Gastrocnemius medialis (tissue), 4 donors: Measurements from ENCODE around the gene FGF4.

Experiments
- POLR2A ChIP-seq, 2 donors: fragments of 450-650 bp; IDR thresholded peaks; one replicate each; pipeline ENCODE4 v1.6.1; 2017; ENCODE audit warnings: antibody characterized with exemption in 2 of 2, mild to moderate bottlenecking in 2 of 2, moderate library complexity in 2 of 2
- TF ChIP-seq, protein P1 (sequence below), 5 experiments: fragments of 450-650 bp in 3 of 5; fragments of 200-600 bp in 2 of 5; sonication (generic) in 2 of 5; IDR thresholded peaks in 4 of 5; conservative IDR thresholded peaks in 1 of 5; 1 replicate in 4 of 5; 2 replicates in 1 of 5; pipeline ENCODE4 v1.5.1; 2016 to 2019; ENCODE audit warnings: antibody characterized with exemption in 5 of 5, mild to moderate bottlenecking in 3 of 5, moderate library complexity in 3 of 5

DNA sequence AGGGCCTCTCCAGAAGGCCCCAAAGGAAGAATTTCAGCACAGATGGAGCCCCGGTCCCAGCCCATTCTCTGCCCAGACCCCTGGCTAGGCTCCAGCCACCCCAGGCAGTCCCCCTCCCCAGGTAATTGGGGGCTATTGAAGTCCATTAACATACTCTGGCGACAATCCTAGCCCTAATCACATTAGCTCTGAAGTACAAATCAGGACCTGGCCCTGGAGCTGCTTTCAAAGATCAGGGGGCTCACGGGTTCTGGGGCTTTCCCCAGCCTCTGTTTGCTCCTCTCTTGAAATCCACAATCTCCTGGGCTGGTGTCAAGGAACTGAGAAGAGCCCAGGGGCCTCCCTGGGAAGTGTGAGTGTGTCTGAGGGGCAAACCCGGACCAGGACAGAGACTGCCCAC lies 22.3 kb downstream of the FGF4 start:
- TF ChIP-seq, protein P1, sequence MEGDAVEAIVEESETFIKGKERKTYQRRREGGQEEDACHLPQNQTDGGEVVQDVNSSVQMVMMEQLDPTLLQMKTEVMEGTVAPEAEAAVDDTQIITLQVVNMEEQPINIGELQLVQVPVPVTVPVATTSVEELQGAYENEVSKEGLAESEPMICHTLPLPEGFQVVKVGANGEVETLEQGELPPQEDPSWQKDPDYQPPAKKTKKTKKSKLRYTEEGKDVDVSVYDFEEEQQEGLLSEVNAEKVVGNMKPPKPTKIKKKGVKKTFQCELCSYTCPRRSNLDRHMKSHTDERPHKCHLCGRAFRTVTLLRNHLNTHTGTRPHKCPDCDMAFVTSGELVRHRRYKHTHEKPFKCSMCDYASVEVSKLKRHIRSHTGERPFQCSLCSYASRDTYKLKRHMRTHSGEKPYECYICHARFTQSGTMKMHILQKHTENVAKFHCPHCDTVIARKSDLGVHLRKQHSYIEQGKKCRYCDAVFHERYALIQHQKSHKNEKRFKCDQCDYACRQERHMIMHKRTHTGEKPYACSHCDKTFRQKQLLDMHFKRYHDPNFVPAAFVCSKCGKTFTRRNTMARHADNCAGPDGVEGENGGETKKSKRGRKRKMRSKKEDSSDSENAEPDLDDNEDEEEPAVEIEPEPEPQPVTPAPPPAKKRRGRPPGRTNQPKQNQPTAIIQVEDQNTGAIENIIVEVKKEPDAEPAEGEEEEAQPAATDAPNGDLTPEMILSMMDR (IDR thresholded peaks at IDR 0.05 in 4 of 5, conservative IDR thresholded peaks at IDR 0.05 in 1 of 5) = no peak
- TF ChIP-seq POLR2A (IDR thresholded peaks at IDR 0.05) = no peak
